HG03039 (cell line): Measurements from ENCODE around the gene HCRTR2.

Source experiments
- ATAC-seq: cut with Tn5 transposase; IDR thresholded peaks from one replicate; pipeline ENCODE4 v1.9.1; 2021; ENCODE audit warnings: mild to moderate bottlenecking, moderate library complexity; ENCODE audit not compliant: unreplicated experiment

HCRTR2 gene

GRCh38 chr6:55319961-55320695, 145.8 kb downstream of the HCRTR2 start:
- ATAC-seq = no peak

- ATAC-seq = no peak
Observed at GRCh38 chr6:55320696-55321086, 146.4 kb downstream of the HCRTR2 start.

- ATAC-seq = no peak
Observed at GRCh38 chr6:55327169-55327568, 152.9 kb downstream of the HCRTR2 start, which contains the start of gene GFRAL. GFRAL (plus strand) TSS chr6:55327469; CDS start chr6:55327555, 86 bp downstream.
